HG03025 (cell line): ENCODE measurements around the gene FBP1.

ENCODE experiments used
- ATAC-seq: cut with Tn5 transposase; IDR thresholded peaks from one replicate; pipeline ENCODE4 v1.9.1; 2021; ENCODE audit warnings: mild to moderate bottlenecking, moderate library complexity; ENCODE audit not compliant: unreplicated experiment, low FRiP score

Gene FBP1

GRCh38 chr9:94639061-94639998, at the start of gene FBP1:
FBP1 (minus strand) TSS chr9:94639518; CDS start chr9:94639310, 208 bp downstream.
- no peak for ATAC-seq

- ATAC-seq: no peak
Observed at GRCh38 chr9:94687451-94687850, 48.1 kb upstream of the FBP1 start.

- no peak for ATAC-seq
Observed at GRCh38 chr9:94685359-94685758, 46.0 kb upstream of the FBP1 start.

- ATAC-seq: no peak
Observed at GRCh38 chr9:94681508-94681907, 42.2 kb upstream of the FBP1 start.

- no peak for ATAC-seq
Observed at GRCh38 chr9:94680621-94681020, 41.3 kb upstream of the FBP1 start.

GRCh38 chr9:94680020-94680419, 40.7 kb upstream of the FBP1 start:
- no peak for ATAC-seq

- no peak for ATAC-seq
Observed at GRCh38 chr9:94679587-94679986, 40.3 kb upstream of the FBP1 start.

- ATAC-seq: no peak
Observed at GRCh38 chr9:94677929-94678328, 38.6 kb upstream of the FBP1 start.

- no peak for ATAC-seq
Observed at GRCh38 chr9:94676446-94677131, 37.3 kb upstream of the FBP1 start.

GRCh38 chr9:94675008-94675881, 35.9 kb upstream of the FBP1 start:
- no peak for ATAC-seq

- ATAC-seq: no peak
Observed at GRCh38 chr9:94672811-94673487, 33.6 kb upstream of the FBP1 start.

- peak; percentile 53 for ATAC-seq
Observed at GRCh38 chr9:94668928-94669729, 29.8 kb upstream of the FBP1 start.

- no peak for ATAC-seq
Observed at GRCh38 chr9:94668418-94668927, 29.2 kb upstream of the FBP1 start.

- no peak for ATAC-seq
Observed at GRCh38 chr9:94666364-94667099, 27.2 kb upstream of the FBP1 start.

- ATAC-seq: no peak
Observed at GRCh38 chr9:94665613-94666012, 26.3 kb upstream of the FBP1 start.

- ATAC-seq: no peak
Observed at GRCh38 chr9:94664801-94665200, 25.5 kb upstream of the FBP1 start.

- ATAC-seq: no peak
Observed at GRCh38 chr9:94663640-94664039, 24.3 kb upstream of the FBP1 start.

GRCh38 chr9:94663140-94663539, 23.8 kb upstream of the FBP1 start:
- no peak for ATAC-seq
